GM19328 (cell line): ENCODE results near the gene BZW2.

Experiments used
- ATAC-seq: cut with Tn5 transposase; IDR thresholded peaks from one replicate; pipeline ENCODE4 v1.9.1; 2021; ENCODE audit warnings: mild to moderate bottlenecking, moderate library complexity; ENCODE audit not compliant: unreplicated experiment

Gene BZW2

GRCh38 chr7:16712916-16713315, 66.9 kb downstream of the BZW2 start:
- ATAC-seq = no peak

- ATAC-seq = no peak
Observed at GRCh38 chr7:16715928-16716327, 69.9 kb downstream of the BZW2 start.

- no peak for ATAC-seq
Observed at GRCh38 chr7:16718111-16718656, 72.2 kb downstream of the BZW2 start.

GRCh38 chr7:16719699-16720098, 73.7 kb downstream of the BZW2 start:
- no peak for ATAC-seq

- ATAC-seq = no peak
Observed at GRCh38 chr7:16721541-16721940, 75.6 kb downstream of the BZW2 start.

GRCh38 chr7:16724344-16724743, 78.4 kb downstream of the BZW2 start:
- no peak for ATAC-seq

GRCh38 chr7:16726189-16726588, 80.2 kb downstream of the BZW2 start:
- no peak for ATAC-seq

GRCh38 chr7:16727736-16728135, 81.8 kb downstream of the BZW2 start:
- no peak for ATAC-seq

GRCh38 chr7:16728811-16729210, 82.8 kb downstream of the BZW2 start:
- ATAC-seq = no peak

- no peak for ATAC-seq
Observed at GRCh38 chr7:16729541-16729940, 83.6 kb downstream of the BZW2 start.

GRCh38 chr7:16730937-16731336, 85.0 kb downstream of the BZW2 start:
- ATAC-seq = no peak

- no peak for ATAC-seq
Observed at GRCh38 chr7:16732828-16733227, 86.8 kb downstream of the BZW2 start.

- ATAC-seq = no peak
Observed at GRCh38 chr7:16734148-16734726, 88.3 kb downstream of the BZW2 start.

GRCh38 chr7:16735020-16735419, 89.0 kb downstream of the BZW2 start:
- no peak for ATAC-seq

GRCh38 chr7:16738011-16738688, 92.2 kb downstream of the BZW2 start:
- no peak for ATAC-seq

- ATAC-seq = no peak
Observed at GRCh38 chr7:16739863-16740622, 94.1 kb downstream of the BZW2 start.

- no peak for ATAC-seq
Observed at GRCh38 chr7:16740623-16740953, 94.6 kb downstream of the BZW2 start.

GRCh38 chr7:16740996-16741395, 95.0 kb downstream of the BZW2 start:
- ATAC-seq = no peak

GRCh38 chr7:16741676-16742075, 95.7 kb downstream of the BZW2 start:
- no peak for ATAC-seq

GRCh38 chr7:16742547-16742946, 96.6 kb downstream of the BZW2 start:
- no peak for ATAC-seq

GRCh38 chr7:16743236-16743635, 97.3 kb downstream of the BZW2 start:
- no peak for ATAC-seq
